ENCODE results near the gene B3GNT2. TPM values are rescaled to one million over a fixed set of nuclear protein-coding genes. Genes with fewer than 3 reads are reported as not detected.

The B3GNT2 gene
- polyA plus RNA-seq, 4 donors = 13.4 to 24.7 (median 19.2) TPM

DNA sequence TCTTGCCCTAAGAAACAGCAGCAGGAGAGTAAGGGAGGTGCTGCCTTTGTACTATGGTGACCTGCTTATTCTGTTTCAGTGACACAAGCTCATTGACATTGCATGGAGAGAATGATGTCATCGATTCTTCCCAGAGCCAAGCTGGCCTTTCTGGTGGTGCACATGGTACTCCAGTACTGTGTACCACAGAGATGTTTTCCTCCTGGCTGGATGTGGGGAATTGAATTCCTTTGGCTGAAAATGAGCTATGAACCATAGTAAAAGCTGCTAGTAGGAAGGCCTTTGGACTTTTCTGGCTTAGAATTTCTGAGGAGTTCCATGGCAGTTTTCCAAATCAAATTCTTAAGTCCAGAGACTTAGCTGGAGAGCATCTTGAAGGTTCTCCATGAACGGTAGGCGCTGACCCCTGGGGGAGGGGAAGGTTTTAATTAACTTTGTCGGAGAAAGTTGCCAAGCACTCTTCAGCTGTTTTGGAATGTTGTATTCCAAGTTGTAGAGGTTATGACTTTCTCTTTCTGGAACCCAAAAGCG is 17.1 kb upstream of the B3GNT2 start:
- H3K36me3 ChIP-seq (ENCODE audit: control insufficient read depth in 3 of 3, insufficient read depth in 2 of 3, low read depth in 1 of 3, low read length in 3 of 3) = no peaks in the 10 kb centered on the region
- H3K9me3 ChIP-seq (ENCODE audit: control insufficient read depth in 2 of 2, insufficient read depth in 1 of 2, low read depth in 1 of 2, low read length in 1 of 2) = no peaks in the 10 kb centered on the region
- H3K4me3 ChIP-seq (ENCODE audit: low read depth in 1 of 3, low read length in 3 of 3) = no peak overlapping the region
- DNase-seq (peak; percentile 47 to 69), FAIRE-seq (no peak)
- H3K4me1 ChIP-seq (ENCODE audit: control insufficient read depth in 3 of 3, insufficient read depth in 2 of 3, low read depth in 1 of 3, low read length in 2 of 3) = peaks cover 0 to 15% (median 6%) of the 10 kb centered on the region in 3 donors
- H3K27me3 ChIP-seq (ENCODE audit: control insufficient read depth in 3 of 3, insufficient read depth in 3 of 3, low read length in 3 of 3) = no peaks in the 10 kb centered on the region
- 39 to 59% (median 46%) methylated on average over 5 of the region's 5 CpGs for whole genome bisulfite sequencing, 3 donors
- H3K27ac ChIP-seq (ENCODE audit: low read depth in 1 of 3, low read length in 2 of 3) = peak overlapping the region in 1 of 3 donors; percentile 65

DNA sequence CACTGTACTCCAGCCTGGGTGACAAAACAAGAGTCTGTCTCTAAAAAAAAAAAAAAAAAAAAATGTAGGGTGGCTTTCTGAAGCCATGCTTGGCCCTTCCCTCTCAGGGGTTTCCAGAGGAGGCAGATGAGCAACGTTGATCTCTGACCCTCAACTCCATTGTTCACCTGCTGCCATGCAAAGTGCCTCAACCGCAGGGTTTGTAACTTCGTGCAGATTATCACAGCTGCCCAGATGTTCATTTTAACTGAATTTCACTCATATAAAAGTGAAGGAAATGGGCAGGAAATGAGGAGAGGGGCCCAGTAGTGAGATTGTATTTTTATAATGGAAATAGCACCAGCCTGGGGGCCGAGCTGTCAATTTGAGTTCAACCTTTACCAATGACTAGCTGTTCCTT is 14.9 kb upstream of the B3GNT2 start:
- H3K36me3 ChIP-seq (ENCODE audit: control insufficient read depth in 3 of 3, insufficient read depth in 2 of 3, low read depth in 1 of 3, low read length in 3 of 3) = no peaks in the 10 kb centered on the region
- H3K9me3 ChIP-seq (ENCODE audit: control insufficient read depth in 2 of 2, insufficient read depth in 1 of 2, low read depth in 1 of 2, low read length in 1 of 2) = no peaks in the 10 kb centered on the region
- H3K27me3 ChIP-seq (ENCODE audit: control insufficient read depth in 3 of 3, insufficient read depth in 3 of 3, low read length in 3 of 3) = no peaks in the 10 kb centered on the region
- DNase-seq (no peak), FAIRE-seq (no peak)
- 65 to 74% (median 72%) methylated on average over 4 of the region's 4 CpGs for WGBS, 3 donors
- no peak overlapping the region for H3K27ac ChIP-seq (ENCODE audit: low read depth in 1 of 3, low read length in 2 of 3)
- peaks cover 0 to 15% (median 6%) of the 10 kb centered on the region in 3 donors for H3K4me1 ChIP-seq (ENCODE audit: control insufficient read depth in 3 of 3, insufficient read depth in 2 of 3, low read depth in 1 of 3, low read length in 2 of 3)
- H3K4me3 ChIP-seq (ENCODE audit: low read depth in 1 of 3, low read length in 3 of 3) = no peak overlapping the region

DNA sequence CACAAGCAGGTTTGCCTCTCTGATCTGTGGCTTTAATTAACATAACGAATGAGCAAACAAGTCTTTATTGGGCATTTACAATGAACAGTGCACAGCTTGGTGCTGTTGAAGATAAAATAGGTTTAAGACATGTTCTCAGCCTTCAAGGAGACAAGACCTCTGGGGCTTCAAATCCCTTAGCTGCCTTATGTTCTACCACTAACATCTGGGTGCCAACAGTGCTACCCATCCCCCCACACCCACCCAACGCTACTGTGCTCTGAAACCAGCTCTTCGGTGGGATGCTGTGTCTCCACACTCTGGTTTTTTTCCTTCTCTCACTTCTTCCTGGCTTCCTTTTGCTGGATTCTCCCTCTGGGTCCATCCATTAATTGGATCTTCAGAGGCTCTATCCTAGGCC is 14.1 kb upstream of the B3GNT2 start:
- no peak for FAIRE-seq
- no peaks in the 10 kb centered on the region for H3K9me3 ChIP-seq (ENCODE audit: control insufficient read depth in 2 of 2, insufficient read depth in 1 of 2, low read depth in 1 of 2, low read length in 1 of 2)
- no peak for DNase-seq
- no peak overlapping the region for H3K27ac ChIP-seq (ENCODE audit: low read depth in 1 of 3, low read length in 2 of 3)
- H3K4me3 ChIP-seq (ENCODE audit: low read depth in 1 of 3, low read length in 3 of 3) = no peak overlapping the region
- no peaks in the 10 kb centered on the region for H3K36me3 ChIP-seq (ENCODE audit: control insufficient read depth in 3 of 3, insufficient read depth in 2 of 3, low read depth in 1 of 3, low read length in 3 of 3)
- H3K4me1 ChIP-seq (ENCODE audit: control insufficient read depth in 3 of 3, insufficient read depth in 2 of 3, low read depth in 1 of 3, low read length in 2 of 3) = peaks cover 0 to 14% (median 6%) of the 10 kb centered on the region in 3 donors
- H3K27me3 ChIP-seq (ENCODE audit: control insufficient read depth in 3 of 3, insufficient read depth in 3 of 3, low read length in 3 of 3) = no peaks in the 10 kb centered on the region
- WGBS, 3 donors = 81 to 90% (median 86%) methylated on average over 3 of the region's 3 CpGs

DNA sequence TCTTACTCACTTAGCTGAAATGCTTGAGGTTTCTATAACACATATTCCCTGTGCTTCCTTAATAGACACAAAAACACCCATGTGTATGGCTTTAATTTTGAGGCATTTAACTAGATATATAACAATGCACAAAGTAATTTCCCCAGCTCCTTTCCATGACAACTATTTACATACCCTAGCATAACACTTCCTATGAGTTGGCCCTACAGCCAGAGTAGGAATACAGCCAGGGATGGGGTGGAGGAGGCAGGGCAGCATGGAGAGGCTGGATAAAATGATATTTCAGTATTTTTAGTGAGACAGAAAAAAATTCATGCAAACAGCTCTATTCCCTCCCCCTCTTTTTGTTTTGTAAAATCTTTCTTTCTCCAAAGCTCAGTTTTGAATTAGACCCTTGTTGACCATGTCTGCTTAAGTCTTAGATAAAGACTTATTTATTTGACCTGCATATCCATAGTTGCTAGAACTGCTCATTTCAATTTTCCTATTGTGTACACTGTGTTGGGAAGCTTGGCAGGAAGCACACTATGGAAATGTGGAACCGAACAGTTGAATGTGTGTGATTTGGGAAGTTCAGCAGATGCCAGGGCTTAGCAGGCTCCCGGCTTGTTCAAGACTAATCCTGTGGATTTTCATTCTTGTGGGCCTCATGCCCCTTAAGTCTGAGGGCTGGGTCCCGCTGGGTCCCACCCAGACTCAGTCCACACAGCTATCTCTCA is 11.2 kb upstream of the B3GNT2 start:
- H3K27me3 ChIP-seq (ENCODE audit: control insufficient read depth in 3 of 3, insufficient read depth in 3 of 3, low read length in 3 of 3) = no peaks in the 10 kb centered on the region
- no peaks in the 10 kb centered on the region for H3K36me3 ChIP-seq (ENCODE audit: control insufficient read depth in 3 of 3, insufficient read depth in 2 of 3, low read depth in 1 of 3, low read length in 3 of 3)
- 81 to 94% (median 85%) methylated on average over 3 of the region's 3 CpGs for WGBS, 3 donors
- peaks cover 2 to 14% (median 5%) of the 10 kb centered on the region in 3 donors for H3K4me1 ChIP-seq (ENCODE audit: control insufficient read depth in 3 of 3, insufficient read depth in 2 of 3, low read depth in 1 of 3, low read length in 2 of 3)
- H3K9me3 ChIP-seq (ENCODE audit: control insufficient read depth in 2 of 2, insufficient read depth in 1 of 2, low read depth in 1 of 2, low read length in 1 of 2) = no peaks in the 10 kb centered on the region
- no peak overlapping the region for H3K4me3 ChIP-seq (ENCODE audit: low read depth in 1 of 3, low read length in 3 of 3)
- FAIRE-seq (no peak), DNase-seq (no peak)
- H3K27ac ChIP-seq (ENCODE audit: low read depth in 1 of 3, low read length in 2 of 3) = no peak overlapping the region

DNA sequence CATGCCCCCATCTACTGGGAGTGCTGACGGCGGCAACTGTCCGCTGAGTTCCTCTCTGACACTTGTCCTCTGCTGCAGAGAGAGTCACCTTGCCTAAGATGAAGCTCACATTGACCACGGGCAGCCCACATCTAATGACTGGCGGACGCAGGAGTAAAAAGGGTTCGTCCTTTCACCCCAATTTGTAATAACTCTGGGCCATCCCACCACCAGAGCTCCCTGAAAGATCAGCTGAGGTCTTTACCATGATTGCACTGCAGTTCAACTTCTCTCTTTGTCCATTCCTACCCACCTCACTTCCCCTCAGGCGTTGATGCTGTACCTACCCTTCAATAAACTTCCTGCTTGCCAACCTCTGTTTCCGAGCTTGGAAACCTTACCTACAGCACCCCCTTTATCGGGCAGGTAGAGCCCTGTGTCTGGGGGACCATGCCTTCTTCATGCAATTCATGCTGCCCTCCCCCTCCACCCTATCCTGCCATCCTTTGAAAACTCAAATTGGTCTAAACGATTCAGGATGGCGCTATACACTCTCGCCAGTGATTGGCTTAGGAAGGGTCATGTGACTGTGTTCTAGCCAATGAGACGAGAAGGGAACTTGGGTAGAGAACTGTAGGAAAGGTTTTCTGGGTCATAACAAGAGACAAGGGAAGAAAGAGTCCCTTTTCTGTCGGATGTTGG is 10.3 kb upstream of the B3GNT2 start:
- Histone ChIP-seq H3K36me3 (ENCODE audit: control insufficient read depth in 3 of 3, insufficient read depth in 2 of 3, low read depth in 1 of 3, low read length in 3 of 3) (no peaks in the 10 kb centered on the region), H3K9me3 (ENCODE audit: control insufficient read depth in 2 of 2, insufficient read depth in 1 of 2, low read depth in 1 of 2, low read length in 1 of 2) (no peaks in the 10 kb centered on the region), H3K27ac (ENCODE audit: low read depth in 1 of 3, low read length in 2 of 3) (no peak overlapping the region), H3K4me3 (ENCODE audit: low read depth in 1 of 3, low read length in 3 of 3) (no peak overlapping the region), H3K4me1 (ENCODE audit: control insufficient read depth in 3 of 3, insufficient read depth in 2 of 3, low read depth in 1 of 3, low read length in 2 of 3) (peaks cover 2 to 14% (median 5%) of the 10 kb centered on the region in 3 donors), H3K27me3 (ENCODE audit: control insufficient read depth in 3 of 3, insufficient read depth in 3 of 3, low read length in 3 of 3) (no peaks in the 10 kb centered on the region)
- WGBS, 3 donors = 94 to 96% (median 96%) methylated on average over 15 of the region's 15 CpGs
- DNase-seq = no peak
- no peak for FAIRE-seq

DNA sequence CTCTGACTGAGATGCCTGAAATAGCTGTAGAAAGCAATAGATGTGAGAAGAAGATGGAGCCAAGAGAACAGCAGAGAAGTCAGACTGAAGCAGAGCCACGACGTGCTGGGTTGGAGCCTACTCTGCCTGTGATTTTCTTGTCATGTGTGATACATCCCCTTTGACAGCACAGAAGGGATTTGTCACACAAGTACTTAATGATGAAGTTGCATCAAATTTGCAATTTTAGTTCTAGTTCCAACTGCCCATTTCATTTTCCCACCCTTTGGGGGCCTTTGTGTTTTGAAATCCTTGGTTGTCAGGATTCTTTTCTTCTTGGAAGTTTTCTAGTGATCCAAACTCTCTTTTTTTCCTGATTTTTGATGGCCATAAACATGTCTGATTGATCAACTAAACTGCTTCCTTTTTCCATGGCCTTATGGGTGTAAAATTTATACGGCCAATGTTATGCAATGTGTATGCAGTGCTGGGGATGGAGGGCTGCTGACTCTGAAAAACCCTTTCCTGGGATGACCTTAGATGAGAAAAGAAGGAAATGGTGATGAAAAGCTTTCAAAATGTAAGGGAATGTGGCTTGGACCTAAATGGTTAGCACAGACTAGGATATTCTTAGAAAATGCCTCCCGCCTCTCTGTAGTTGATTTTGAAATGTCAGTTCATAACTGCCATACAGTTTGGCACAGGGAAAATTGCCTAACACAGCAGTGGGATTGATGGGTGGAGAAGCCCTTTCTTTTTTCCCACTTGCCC is 9.6 kb upstream of the B3GNT2 start:
- FAIRE-seq (no peak), DNase-seq (no peak)
- no peaks in the 10 kb centered on the region for H3K27me3 ChIP-seq (ENCODE audit: control insufficient read depth in 3 of 3, insufficient read depth in 3 of 3, low read length in 3 of 3)
- no peaks in the 10 kb centered on the region for H3K9me3 ChIP-seq (ENCODE audit: control insufficient read depth in 2 of 2, insufficient read depth in 1 of 2, low read depth in 1 of 2, low read length in 1 of 2)
- no peak overlapping the region for H3K27ac ChIP-seq (ENCODE audit: low read depth in 1 of 3, low read length in 2 of 3)
- H3K4me1 ChIP-seq (ENCODE audit: control insufficient read depth in 3 of 3, insufficient read depth in 2 of 3, low read depth in 1 of 3, low read length in 2 of 3) = peaks cover 2 to 14% (median 5%) of the 10 kb centered on the region in 3 donors
- H3K4me3 ChIP-seq (ENCODE audit: low read depth in 1 of 3, low read length in 3 of 3) = no peak overlapping the region
- 73 to 91% (median 80%) methylated on average over 4 of the region's 4 CpGs for WGBS, 3 donors
- no peaks in the 10 kb centered on the region for H3K36me3 ChIP-seq (ENCODE audit: control insufficient read depth in 3 of 3, insufficient read depth in 2 of 3, low read depth in 1 of 3, low read length in 3 of 3)

DNA sequence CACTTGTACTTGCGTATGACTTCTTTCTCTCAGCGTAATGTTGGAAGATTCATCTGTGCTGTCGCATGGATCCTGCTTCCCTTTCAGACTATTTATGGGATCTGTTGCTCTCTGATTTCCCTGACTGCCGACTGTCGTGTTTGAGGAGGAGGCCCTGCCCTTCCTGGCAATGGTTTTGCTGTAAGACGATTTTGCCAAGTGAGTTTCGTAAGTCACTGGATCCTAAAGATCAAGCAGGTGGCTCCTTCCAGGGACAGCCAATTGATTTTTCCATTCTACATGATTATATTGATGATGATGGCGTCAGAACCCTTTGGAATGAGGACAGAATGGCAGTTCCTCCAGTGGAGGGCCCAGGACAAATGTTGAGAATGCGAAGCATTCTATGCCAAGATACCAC is 8.7 kb upstream of the B3GNT2 start:
- H3K4me1 ChIP-seq (ENCODE audit: control insufficient read depth in 3 of 3, insufficient read depth in 2 of 3, low read depth in 1 of 3, low read length in 2 of 3) = peaks cover 2 to 14% (median 5%) of the 10 kb centered on the region in 3 donors
- FAIRE-seq (no peak), DNase-seq (no peak)
- H3K9me3 ChIP-seq (ENCODE audit: control insufficient read depth in 2 of 2, insufficient read depth in 1 of 2, low read depth in 1 of 2, low read length in 1 of 2) = no peaks in the 10 kb centered on the region
- H3K36me3 ChIP-seq (ENCODE audit: control insufficient read depth in 3 of 3, insufficient read depth in 2 of 3, low read depth in 1 of 3, low read length in 3 of 3) = no peaks in the 10 kb centered on the region
- WGBS, 3 donors = 77 to 86% (median 83%) methylated on average over 9 of the region's 9 CpGs
- H3K27me3 ChIP-seq (ENCODE audit: control insufficient read depth in 3 of 3, insufficient read depth in 3 of 3, low read length in 3 of 3) = no peaks in the 10 kb centered on the region
- H3K4me3 ChIP-seq (ENCODE audit: low read depth in 1 of 3, low read length in 3 of 3) = no peak overlapping the region
- H3K27ac ChIP-seq (ENCODE audit: low read depth in 1 of 3, low read length in 2 of 3) = no peak overlapping the region

DNA sequence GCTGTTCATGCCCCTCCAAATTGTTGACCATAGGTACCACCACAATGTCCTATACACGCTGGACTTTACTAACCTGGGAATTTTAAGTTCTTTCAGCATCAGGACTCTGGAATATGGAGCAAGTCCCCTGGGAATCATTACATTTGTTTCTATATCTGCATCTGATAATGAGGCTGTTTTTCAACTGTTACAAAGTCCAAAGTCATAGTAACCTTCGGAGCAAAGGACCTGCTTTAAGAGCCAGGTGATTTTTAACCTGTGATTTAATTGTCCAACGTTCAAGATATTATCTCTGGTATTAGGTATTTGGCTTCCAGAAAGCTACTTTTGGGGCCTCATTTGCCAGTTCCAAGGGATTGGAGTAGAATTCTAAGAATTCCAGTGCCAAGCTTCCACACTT is 7.5 kb upstream of the B3GNT2 start:
- Histone ChIP-seq H3K9me3 (ENCODE audit: control insufficient read depth in 2 of 2, insufficient read depth in 1 of 2, low read depth in 1 of 2, low read length in 1 of 2) (no peaks in the 10 kb centered on the region), H3K4me3 (ENCODE audit: low read depth in 1 of 3, low read length in 3 of 3) (no peak overlapping the region), H3K36me3 (ENCODE audit: control insufficient read depth in 3 of 3, insufficient read depth in 2 of 3, low read depth in 1 of 3, low read length in 3 of 3) (no peaks in the 10 kb centered on the region), H3K27ac (ENCODE audit: low read depth in 1 of 3, low read length in 2 of 3) (peak overlapping the region in 1 of 3 donors; percentile 50), H3K27me3 (ENCODE audit: control insufficient read depth in 3 of 3, insufficient read depth in 3 of 3, low read length in 3 of 3) (no peaks in the 10 kb centered on the region), H3K4me1 (ENCODE audit: control insufficient read depth in 3 of 3, insufficient read depth in 2 of 3, low read depth in 1 of 3, low read length in 2 of 3) (peaks cover 2 to 14% (median 5%) of the 10 kb centered on the region in 3 donors)
- FAIRE-seq = no peak
- WGBS, 3 donors = 35 to 71% (median 44%) methylated on average over 3 of the region's 3 CpGs
- DNase-seq = peak; percentile 71 to 84

Data from small intestine (tissue), 7 donors.